SK-N-SH (cell line): ENCODE data around the gene KRT23. TPM values are rescaled to one million over a fixed set of nuclear protein-coding genes. Genes with fewer than 3 reads are reported as not detected.

ENCODE experiments used
- CTCF ChIA-PET: fragments of 300-600, 350-600 bp; formaldehyde crosslinking; extraction: SDS; loops from one replicate; lab custom pipeline; 2021; lab: Yijun Ruan, JAX
- POLR2A ChIA-PET: fragments of 350-600 bp; sonication (Branson Sonifier 250); formaldehyde crosslinking; extraction: SDS; loops from one replicate; lab custom pipeline; 2020; ENCODE audit warnings: antibody characterized with exemption, inconsistent platforms; lab: Yijun Ruan, JAX
- DNase-seq: peaks from one replicate; pipeline ENCODE4 v3.0.0; 2012
- H2AFZ ChIP-seq: fragments of 200-600 bp; sonication (generic); 2 replicates; pipeline ENCODE4 v1.8.1; 2016; ENCODE audit warnings: antibody characterized with exemption, mild to moderate bottlenecking, low read depth
- H3F3A ChIP-seq: fragments of 200-600 bp; sonication (generic); replicated peaks from 2 replicates; pipeline ENCODE3; 2016; ENCODE audit warnings: antibody characterized with exemption, mild to moderate bottlenecking; ENCODE audit not compliant: insufficient read depth
- H3K27ac ChIP-seq, 2 experiments: fragments of 200-500 bp in 1 of 2; fragments of 200-600 bp in 1 of 2; sonication (Bioruptor generic) in 1 of 2; sonication (generic), shearing (Covaris generic) in 1 of 2; 2 replicates each; pipeline versions ENCODE4 v1.5.1 to v1.6.1; 2014 to 2016; ENCODE audit warnings: low read depth in 2 of 2, inconsistent platforms in 1 of 2, low read length in 1 of 2, mild to moderate bottlenecking in 1 of 2, mixed read lengths in 1 of 2
- H3K27me3 ChIP-seq: fragments of 200-600 bp; sonication (generic), shearing (Covaris generic); 2 replicates; pipeline ENCODE4 v1.6.1; 2016; ENCODE audit warnings: mixed run types; ENCODE audit not compliant: insufficient read depth
- H3K36me3 ChIP-seq, 2 experiments: fragments of 200-500 bp in 1 of 2; fragments of 200-600 bp in 1 of 2; sonication (Bioruptor generic) in 1 of 2; sonication (generic) in 1 of 2; replicated peaks in 1 of 2; 2 replicates each; pipeline versions ENCODE3 to v1.5.1; 2014 to 2016; ENCODE audit warnings: low read length in 1 of 2, mild to moderate bottlenecking in 1 of 2; ENCODE audit not compliant: insufficient read depth in 2 of 2, control insufficient read depth in 1 of 2
- H3K4me1 ChIP-seq, 2 experiments: fragments of 200-500 bp in 1 of 2; fragments of 200-600 bp in 1 of 2; sonication (Bioruptor generic) in 1 of 2; sonication (generic), shearing (Covaris generic) in 1 of 2; 2 replicates each; pipeline versions ENCODE4 v1.5.1 to v1.6.1; 2014 to 2016; ENCODE audit warnings: low read depth in 1 of 2, low read length in 1 of 2, mixed run types in 1 of 2; ENCODE audit not compliant: insufficient read depth in 2 of 2, control insufficient read depth in 1 of 2
- H3K4me2 ChIP-seq: fragments of 200-600 bp; sonication (generic), shearing (Covaris generic); 2 replicates; pipeline ENCODE4 v1.6.1; 2017; ENCODE audit warnings: mixed run types
- H3K4me3 ChIP-seq, 2 experiments: fragments of 200-500 bp in 1 of 2; fragments of 200-600 bp in 1 of 2; sonication (Bioruptor generic) in 1 of 2; sonication (generic), shearing (Covaris generic) in 1 of 2; 2 replicates each; pipeline versions ENCODE4 v1.5.1 to v1.8.1; 2014 to 2016; ENCODE audit warnings: low read depth in 2 of 2, inconsistent platforms in 1 of 2, low read length in 1 of 2, mild to moderate bottlenecking in 1 of 2, mixed read lengths in 1 of 2, moderate library complexity in 1 of 2
- H3K79me2 ChIP-seq: fragments of 200-600 bp; sonication (generic); 2 replicates; pipeline ENCODE4 v1.8.1; 2017; ENCODE audit warnings: mild to moderate bottlenecking; ENCODE audit not compliant: insufficient read depth
- H3K9ac ChIP-seq: fragments of 200-600 bp; sonication (generic); 2 replicates; pipeline ENCODE4 v1.6.1; 2017; ENCODE audit warnings: mixed run types
- H3K9me2 ChIP-seq: fragments of 200-600 bp; sonication (generic); 2 replicates; pipeline ENCODE4 v1.6.1; 2017; ENCODE audit warnings: mixed run types
- H3K9me3 ChIP-seq: fragments of 200-600 bp; sonication (generic); 2 replicates; pipeline ENCODE4 v1.6.1; 2017; ENCODE audit warnings: mixed run types, mild to moderate bottlenecking, moderate library complexity
- H4K20me1 ChIP-seq: fragments of 200-600 bp; sonication (generic); 2 replicates; pipeline ENCODE4 v1.6.1; 2017; ENCODE audit warnings: mild to moderate bottlenecking, mixed run types; ENCODE audit not compliant: insufficient read depth
- ELF1 ChIP-seq: IDR thresholded peaks from 2 replicates; pipeline ENCODE4 v1.4.0; 2012
- EZH2phosphoT487 ChIP-seq: fragments of 200-600 bp; sonication (generic); IDR thresholded peaks from 2 replicates; pipeline ENCODE4 v1.6.1; 2017; ENCODE audit warnings: low read depth, mixed run types, mild to moderate bottlenecking, antibody characterized with exemption, moderate library complexity, borderline replicate concordance
- FOSL2 ChIP-seq: IDR thresholded peaks from 2 replicates; pipeline ENCODE4 v1.4.0; 2012; ENCODE audit warnings: low read depth, mild to moderate bottlenecking, moderate library complexity, borderline replicate concordance
- FOXJ3 ChIP-seq: sonication (generic); formaldehyde crosslinking; IDR thresholded peaks from 2 replicates; pipeline ENCODE4 v1.5.1; 2020; ENCODE audit warnings: mild to moderate bottlenecking, missing genetic modification reagents
- FOXM1 ChIP-seq: IDR thresholded peaks from 2 replicates; pipeline ENCODE4 v1.4.0; 2012; ENCODE audit warnings: low read depth, mild to moderate bottlenecking
- GATA2 ChIP-seq: sonication (generic); formaldehyde crosslinking; IDR thresholded peaks from 2 replicates; pipeline ENCODE4 v1.5.0; 2020; ENCODE audit warnings: mild to moderate bottlenecking, missing genetic modification reagents
- MXI1 ChIP-seq: IDR thresholded peaks from 2 replicates; pipeline ENCODE4 v1.6.1; 2012; ENCODE audit warnings: mild to moderate bottlenecking, low read depth, low read length, improper control_type of control experiment
- NRF1 ChIP-seq: IDR thresholded peaks from 2 replicates; pipeline ENCODE4 v1.6.1; 2012; ENCODE audit warnings: low read depth, mild to moderate bottlenecking, low read length
- RAD21 ChIP-seq: IDR thresholded peaks from 2 replicates; pipeline ENCODE4 v1.6.1; 2012; ENCODE audit warnings: mild to moderate bottlenecking, low read length
- RXRA ChIP-seq: IDR thresholded peaks from 2 replicates; pipeline ENCODE4 v1.4.0; 2012; ENCODE audit warnings: low read depth, mild to moderate bottlenecking, borderline replicate concordance
- SIN3A ChIP-seq: IDR thresholded peaks from 2 replicates; pipeline ENCODE4 v1.6.1; 2012; ENCODE audit warnings: low read depth, mild to moderate bottlenecking, low read length, moderate library complexity, borderline replicate concordance
- WGBS: methylation state at CpG from one replicate; pipeline ENCODE4 v1.1.6; 2017; ENCODE audit warnings: low lambda C conversion rate; 5-methylcytosine and 5-hydroxymethylcytosine counted together
- polyA plus RNA-seq, 3 experiments: library from polyadenylated mRNA; depleted of rRNA; stranded (reverse); fragments of >200 nt; gene quantifications; 2 replicates each; pipeline ENCODE4 v1.2.3, GENCODE V29; 2012
- TF ChIP-seq, protein P1 (sequence below): fragments of 200-600 bp; sonication (generic); IDR thresholded peaks from 2 replicates; pipeline ENCODE4 v1.6.1; 2017; ENCODE audit warnings: antibody characterized with exemption, mild to moderate bottlenecking, moderate library complexity
- TF ChIP-seq, protein P2 (sequence below): fragments of 150-350 bp; IDR thresholded peaks from 2 replicates; pipeline ENCODE4 v1.6.1; 2017; ENCODE audit warnings: antibody characterized with exemption, low read length, low read depth, borderline replicate concordance
- TF ChIP-seq, protein P3 (sequence below): IDR thresholded peaks from 2 replicates; pipeline ENCODE4 v1.4.0; 2012; ENCODE audit warnings: low read depth, borderline replicate concordance
- TF ChIP-seq, protein P4 (sequence below): IDR thresholded peaks from 2 replicates; pipeline ENCODE4 v1.4.0; 2012; ENCODE audit warnings: low read depth

KRT23 gene
- polyA plus RNA-seq, 1 of the 3 experiments (the other 2 are of a cell fraction): not detected

- TF ChIP-seq, protein P1, sequence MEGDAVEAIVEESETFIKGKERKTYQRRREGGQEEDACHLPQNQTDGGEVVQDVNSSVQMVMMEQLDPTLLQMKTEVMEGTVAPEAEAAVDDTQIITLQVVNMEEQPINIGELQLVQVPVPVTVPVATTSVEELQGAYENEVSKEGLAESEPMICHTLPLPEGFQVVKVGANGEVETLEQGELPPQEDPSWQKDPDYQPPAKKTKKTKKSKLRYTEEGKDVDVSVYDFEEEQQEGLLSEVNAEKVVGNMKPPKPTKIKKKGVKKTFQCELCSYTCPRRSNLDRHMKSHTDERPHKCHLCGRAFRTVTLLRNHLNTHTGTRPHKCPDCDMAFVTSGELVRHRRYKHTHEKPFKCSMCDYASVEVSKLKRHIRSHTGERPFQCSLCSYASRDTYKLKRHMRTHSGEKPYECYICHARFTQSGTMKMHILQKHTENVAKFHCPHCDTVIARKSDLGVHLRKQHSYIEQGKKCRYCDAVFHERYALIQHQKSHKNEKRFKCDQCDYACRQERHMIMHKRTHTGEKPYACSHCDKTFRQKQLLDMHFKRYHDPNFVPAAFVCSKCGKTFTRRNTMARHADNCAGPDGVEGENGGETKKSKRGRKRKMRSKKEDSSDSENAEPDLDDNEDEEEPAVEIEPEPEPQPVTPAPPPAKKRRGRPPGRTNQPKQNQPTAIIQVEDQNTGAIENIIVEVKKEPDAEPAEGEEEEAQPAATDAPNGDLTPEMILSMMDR: no peak
- TF ChIP-seq NRF1: no peak
- TF ChIP-seq GATA2 (CRISPR knock-in tag): no peak
- TF ChIP-seq EZH2phosphoT487: no peak
- TF ChIP-seq, protein P2, sequence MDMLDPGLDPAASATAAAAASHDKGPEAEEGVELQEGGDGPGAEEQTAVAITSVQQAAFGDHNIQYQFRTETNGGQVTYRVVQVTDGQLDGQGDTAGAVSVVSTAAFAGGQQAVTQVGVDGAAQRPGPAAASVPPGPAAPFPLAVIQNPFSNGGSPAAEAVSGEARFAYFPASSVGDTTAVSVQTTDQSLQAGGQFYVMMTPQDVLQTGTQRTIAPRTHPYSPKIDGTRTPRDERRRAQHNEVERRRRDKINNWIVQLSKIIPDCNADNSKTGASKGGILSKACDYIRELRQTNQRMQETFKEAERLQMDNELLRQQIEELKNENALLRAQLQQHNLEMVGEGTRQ: no peak
- TF ChIP-seq, protein P3, sequence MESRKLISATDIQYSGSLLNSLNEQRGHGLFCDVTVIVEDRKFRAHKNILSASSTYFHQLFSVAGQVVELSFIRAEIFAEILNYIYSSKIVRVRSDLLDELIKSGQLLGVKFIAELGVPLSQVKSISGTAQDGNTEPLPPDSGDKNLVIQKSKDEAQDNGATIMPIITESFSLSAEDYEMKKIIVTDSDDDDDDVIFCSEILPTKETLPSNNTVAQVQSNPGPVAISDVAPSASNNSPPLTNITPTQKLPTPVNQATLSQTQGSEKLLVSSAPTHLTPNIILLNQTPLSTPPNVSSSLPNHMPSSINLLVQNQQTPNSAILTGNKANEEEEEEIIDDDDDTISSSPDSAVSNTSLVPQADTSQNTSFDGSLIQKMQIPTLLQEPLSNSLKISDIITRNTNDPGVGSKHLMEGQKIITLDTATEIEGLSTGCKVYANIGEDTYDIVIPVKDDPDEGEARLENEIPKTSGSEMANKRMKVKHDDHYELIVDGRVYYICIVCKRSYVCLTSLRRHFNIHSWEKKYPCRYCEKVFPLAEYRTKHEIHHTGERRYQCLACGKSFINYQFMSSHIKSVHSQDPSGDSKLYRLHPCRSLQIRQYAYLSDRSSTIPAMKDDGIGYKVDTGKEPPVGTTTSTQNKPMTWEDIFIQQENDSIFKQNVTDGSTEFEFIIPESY: no peak
- TF ChIP-seq ELF1: no peak
- TF ChIP-seq, protein P4, sequence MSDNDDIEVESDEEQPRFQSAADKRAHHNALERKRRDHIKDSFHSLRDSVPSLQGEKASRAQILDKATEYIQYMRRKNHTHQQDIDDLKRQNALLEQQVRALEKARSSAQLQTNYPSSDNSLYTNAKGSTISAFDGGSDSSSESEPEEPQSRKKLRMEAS: no peak
- TF ChIP-seq SIN3A: no peak
- no peak for TF ChIP-seq RXRA
- no peak for TF ChIP-seq FOXM1
Observed at GRCh38 chr17:40950176-40950575, 12.7 kb upstream of the KRT23 start (continued).

DNA sequence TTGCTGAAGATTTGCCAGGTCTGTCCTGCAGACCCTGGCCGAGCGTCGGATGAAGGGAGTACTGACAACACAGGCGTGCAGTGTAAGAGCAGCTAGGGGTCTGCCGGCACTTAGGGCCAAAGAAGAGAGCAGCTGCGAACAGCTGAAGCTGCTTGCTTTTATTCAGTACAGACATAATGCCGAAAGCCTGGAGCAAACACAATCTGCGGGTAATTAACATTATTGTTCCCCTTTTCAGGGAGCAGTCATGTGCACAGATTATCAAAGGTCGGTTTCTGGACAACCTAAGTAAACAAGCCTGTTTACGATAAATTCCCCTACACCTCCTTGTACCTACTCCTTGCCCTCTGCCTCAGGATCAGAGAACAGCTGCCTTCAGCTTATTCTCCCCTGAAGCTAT, 12.0 kb upstream of the KRT23 start:
- Histone ChIP-seq H3K4me1 (no peaks in the 10 kb centered on the region), H3K4me3 (no peak overlapping the region), H3K9me3 (no peaks in the 10 kb centered on the region), H3K9ac (no peak overlapping the region), H2AFZ (no peak overlapping the region), H4K20me1 (no peaks in the 10 kb centered on the region), H3K36me3 (no peaks in the 10 kb centered on the region), H3F3A (no peaks in the 10 kb centered on the region), H3K79me2 (no peaks in the 10 kb centered on the region), H3K4me2 (no peak overlapping the region), H3K9me2 (no peaks in the 10 kb centered on the region), H3K27ac (no peak overlapping the region), H3K27me3 (peaks cover 52% of the 10 kb centered on the region; the same call in 1 of the 2 replicates)
- no peak for DNase-seq
- TF ChIP-seq MXI1: no peak
- no peak for TF ChIP-seq RAD21
- TF ChIP-seq RXRA: no peak
- TF ChIP-seq, protein P2: no peak
- TF ChIP-seq FOSL2: no peak
- no peak for TF ChIP-seq FOXJ3 (CRISPR knock-in tag)
- TF ChIP-seq, protein P4: no peak
- 17% methylated on average over 10 of the region's 10 CpGs for WGBS
- ChIA-PET POLR2A (no interaction called here), CTCF (interaction anchor here (1.5 kb wide), 1 partner anchor 14 kb away, joined by 6 read pairs; no protein-coding TSS in a partner anchor)
